ENCODE data around the gene NPAS3. TPM values are rescaled to one million over a fixed set of nuclear protein-coding genes. Genes with fewer than 3 reads are reported as not detected.

Gene NPAS3
- total and polyA plus RNA-seq, 2 donors (not counting 3 experiments of a cell fraction or from before 2014, with no cell fraction given) = 0.10 to 0.13 TPM

DNA sequence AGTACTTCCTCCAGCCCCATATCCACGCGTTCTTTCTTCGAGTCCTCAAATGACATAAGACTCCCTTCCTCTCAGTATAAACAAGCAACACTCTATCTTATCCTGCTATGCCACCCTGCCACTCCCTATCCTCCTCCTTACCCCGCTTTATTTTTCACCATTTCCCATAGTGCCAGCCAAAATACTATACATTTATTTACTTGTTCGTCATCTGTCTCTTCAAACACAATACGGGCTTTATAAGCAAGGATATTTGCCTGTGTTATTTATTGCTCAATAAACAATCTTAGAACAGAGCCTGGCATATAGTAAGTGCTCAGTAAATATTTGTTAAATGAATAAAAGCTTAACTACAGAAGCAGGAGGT, 567.3 kb downstream of the NPAS3 start:
- no TSS peak for BruUV-seq (replicated peaks)
- dilution Hi-C loops (cut with MboI; ENCODE audit: extremely low pct_ligation_motif_present, low sequenced_read_pairs) (no loop called here), intact Hi-C loops (cut with micrococcal nuclease) (no loop called here)
- TF ChIP-seq JUN (IDR thresholded peaks at IDR 0.05; ENCODE audit: borderline replicate concordance, insufficient read depth, insufficient read length, low read depth) (no peak), EZH2 (IDR thresholded peaks at IDR 0.05; ENCODE audit: borderline replicate concordance, low read depth, low read length, severe bottlenecking) (no peak), FOS (IDR thresholded peaks at IDR 0.05; ENCODE audit: borderline replicate concordance, insufficient read depth, low read length) (no peak), POLR2A (IDR thresholded peaks at IDR 0.05; ENCODE audit: low read depth, low read length) (no peak), POLR2AphosphoS5 (IDR thresholded peaks at IDR 0.05; ENCODE audit: insufficient read depth, low read depth, low read length) (no peak), MYC (IDR thresholded peaks at IDR 0.05; ENCODE audit: low read depth, low read length) (no peak), GATA2 (IDR thresholded peaks at IDR 0.05; ENCODE audit: insufficient read depth, insufficient read length, low read depth, low read length) (no peak)
- TF ChIP-seq, protein P1, sequence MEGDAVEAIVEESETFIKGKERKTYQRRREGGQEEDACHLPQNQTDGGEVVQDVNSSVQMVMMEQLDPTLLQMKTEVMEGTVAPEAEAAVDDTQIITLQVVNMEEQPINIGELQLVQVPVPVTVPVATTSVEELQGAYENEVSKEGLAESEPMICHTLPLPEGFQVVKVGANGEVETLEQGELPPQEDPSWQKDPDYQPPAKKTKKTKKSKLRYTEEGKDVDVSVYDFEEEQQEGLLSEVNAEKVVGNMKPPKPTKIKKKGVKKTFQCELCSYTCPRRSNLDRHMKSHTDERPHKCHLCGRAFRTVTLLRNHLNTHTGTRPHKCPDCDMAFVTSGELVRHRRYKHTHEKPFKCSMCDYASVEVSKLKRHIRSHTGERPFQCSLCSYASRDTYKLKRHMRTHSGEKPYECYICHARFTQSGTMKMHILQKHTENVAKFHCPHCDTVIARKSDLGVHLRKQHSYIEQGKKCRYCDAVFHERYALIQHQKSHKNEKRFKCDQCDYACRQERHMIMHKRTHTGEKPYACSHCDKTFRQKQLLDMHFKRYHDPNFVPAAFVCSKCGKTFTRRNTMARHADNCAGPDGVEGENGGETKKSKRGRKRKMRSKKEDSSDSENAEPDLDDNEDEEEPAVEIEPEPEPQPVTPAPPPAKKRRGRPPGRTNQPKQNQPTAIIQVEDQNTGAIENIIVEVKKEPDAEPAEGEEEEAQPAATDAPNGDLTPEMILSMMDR (IDR thresholded peaks at IDR 0.05; ENCODE audit: extremely low read depth in 1 of 2, insufficient read depth in 1 of 2, low read depth in 1 of 2, low read length in 2 of 2) = no peak
- TF ChIP-seq, protein P2, sequence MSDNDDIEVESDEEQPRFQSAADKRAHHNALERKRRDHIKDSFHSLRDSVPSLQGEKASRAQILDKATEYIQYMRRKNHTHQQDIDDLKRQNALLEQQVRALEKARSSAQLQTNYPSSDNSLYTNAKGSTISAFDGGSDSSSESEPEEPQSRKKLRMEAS (IDR thresholded peaks at IDR 0.05; ENCODE audit: insufficient read depth, insufficient read length) = no peak
- Histone ChIP-seq H3K27me3 (ENCODE audit: control insufficient read depth in 2 of 2, insufficient read depth in 2 of 2, low read length in 2 of 2) (no peaks in the 10 kb centered on the region), H3K27ac (ENCODE audit: insufficient read depth, low read depth, low read length) (no peak overlapping the region), H2AFZ (ENCODE audit: low read depth, low read length) (no peak overlapping the region), H3K9me1 (replicated peaks; ENCODE audit: control insufficient read depth, extremely low read depth, insufficient read depth, low read length) (no peaks in the 10 kb centered on the region), H3K9me3 (replicated peaks; ENCODE audit: control insufficient read depth, insufficient read depth, low read length) (no peaks in the 10 kb centered on the region), H3K4me3 (replicated peaks in 1 of 3; ENCODE audit: insufficient read depth in 1 of 3, low read depth in 1 of 3, low read length in 3 of 3) (no peak overlapping the region), H3K9ac (replicated peaks; ENCODE audit: extremely low read depth, insufficient read depth, low read length) (no peak overlapping the region), H3K36me3 (ENCODE audit: control insufficient read depth in 2 of 2, extremely low read depth in 1 of 2, insufficient read depth in 2 of 2, low read length in 2 of 2) (no peaks in the 10 kb centered on the region), H4K20me1 (replicated peaks; ENCODE audit: control insufficient read depth, extremely low read depth, insufficient read depth, low read length) (no peaks in the 10 kb centered on the region), H3K4me1 (ENCODE audit: control insufficient read depth, extremely low read depth, insufficient read depth, low read length) (no peaks in the 10 kb centered on the region), H3K79me2 (ENCODE audit: control insufficient read depth, insufficient read depth, low read length) (no peaks in the 10 kb centered on the region), H3K4me2 (ENCODE audit: insufficient read depth, low read length) (no peak overlapping the region)
- FAIRE-seq (no peak), DNase-seq (ENCODE audit: low read depth, low spot score) (no peak)
- ChIA-PET CTCF (no interaction called here), POLR2A (no interaction called here)

Data from endothelial cell of umbilical vein (primary cell).